HG03442 (cell line): ENCODE data around the gene KRT13.
A peak's percentile ranks its signal among the peaks of the same experiment; 100 is the strongest.
"Not testable (repeated sequence)": the region's sequence is repeated elsewhere in the genome, so short reads cannot be mapped to it uniquely, and the experiment has no call there.

ENCODE experiments used
- ATAC-seq: cut with Tn5 transposase; IDR thresholded peaks from one replicate; pipeline ENCODE4 v1.9.1; 2021; ENCODE audit warnings: mild to moderate bottlenecking, moderate library complexity; ENCODE audit not compliant: unreplicated experiment

The KRT13 gene

DNA sequence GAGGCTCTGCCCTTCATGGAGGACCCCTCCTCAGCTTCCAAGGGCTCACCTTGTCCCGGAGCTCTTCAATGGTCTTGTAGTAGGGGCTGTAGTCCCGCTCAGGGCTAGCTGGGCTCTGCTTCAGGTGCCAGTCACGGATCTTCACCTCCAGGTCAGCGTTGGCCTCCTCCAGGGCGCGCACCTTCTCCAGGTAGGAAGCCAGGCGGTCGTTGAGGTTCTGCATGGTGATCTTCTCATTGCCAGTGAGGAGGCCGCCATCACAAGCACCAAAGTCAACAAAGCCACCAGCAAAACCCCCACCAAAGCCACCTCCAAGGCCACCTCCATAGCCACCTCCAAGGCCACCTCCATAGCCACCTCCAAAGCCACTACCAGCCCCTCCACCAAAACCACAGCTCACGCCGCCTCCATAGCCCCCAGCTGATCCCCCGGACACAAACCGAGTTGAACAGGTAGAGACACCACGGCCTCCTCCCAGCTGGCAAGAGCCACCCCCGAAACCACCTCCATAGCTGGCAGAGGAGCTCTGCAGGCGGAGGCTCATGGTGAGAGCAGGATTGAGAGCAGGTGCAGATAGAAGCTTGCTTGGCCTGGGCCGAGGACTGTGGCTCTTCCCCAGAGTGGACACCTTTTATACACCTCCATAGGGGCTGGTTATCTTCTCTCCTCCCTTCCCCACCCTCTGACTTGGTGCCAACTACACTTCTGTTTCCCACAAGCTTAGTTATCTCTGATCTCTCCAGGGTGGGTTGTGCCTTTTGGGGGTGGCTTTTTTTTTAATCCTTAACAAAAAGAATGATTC lies at the start of gene KRT13:
Gene KRT13 (minus strand): TSS at position 606 of the 802 bp plus-strand sequence. CDS start 62 bp downstream, at position 544.
- no peak for ATAC-seq

DNA sequence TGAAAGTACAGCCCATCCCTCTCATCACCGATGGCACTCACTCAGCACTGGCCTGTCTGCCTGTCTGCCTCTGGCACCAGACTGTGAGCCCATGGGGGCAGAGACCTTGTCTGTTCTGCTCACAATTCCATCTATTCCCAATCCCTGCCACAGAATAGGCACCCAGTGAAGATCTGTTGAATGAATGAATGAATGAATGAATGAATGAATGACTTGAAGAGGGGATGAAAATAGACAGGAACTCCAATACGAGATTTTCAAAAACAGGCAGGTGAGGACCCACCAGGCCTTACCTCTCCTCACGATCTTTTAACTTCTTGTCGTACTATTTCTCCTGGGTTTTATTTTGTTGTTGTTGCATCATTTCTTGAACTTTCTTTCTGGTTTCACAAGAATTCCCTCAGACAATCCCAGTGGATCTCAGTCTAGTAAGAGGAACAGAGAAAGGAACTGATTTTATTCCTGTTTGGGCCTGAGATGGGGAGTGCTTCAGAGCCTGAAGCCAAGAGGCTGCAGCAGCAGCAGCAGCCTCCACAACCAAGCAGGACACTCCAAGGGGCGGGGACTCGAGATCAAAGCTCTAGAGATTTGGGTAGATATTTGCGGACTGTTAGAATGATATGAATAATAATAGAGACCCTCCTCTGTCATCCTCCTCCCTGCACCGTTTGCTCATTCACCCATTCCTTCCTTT lies 48.7 kb upstream of the KRT13 start:
- no peak for ATAC-seq

DNA sequence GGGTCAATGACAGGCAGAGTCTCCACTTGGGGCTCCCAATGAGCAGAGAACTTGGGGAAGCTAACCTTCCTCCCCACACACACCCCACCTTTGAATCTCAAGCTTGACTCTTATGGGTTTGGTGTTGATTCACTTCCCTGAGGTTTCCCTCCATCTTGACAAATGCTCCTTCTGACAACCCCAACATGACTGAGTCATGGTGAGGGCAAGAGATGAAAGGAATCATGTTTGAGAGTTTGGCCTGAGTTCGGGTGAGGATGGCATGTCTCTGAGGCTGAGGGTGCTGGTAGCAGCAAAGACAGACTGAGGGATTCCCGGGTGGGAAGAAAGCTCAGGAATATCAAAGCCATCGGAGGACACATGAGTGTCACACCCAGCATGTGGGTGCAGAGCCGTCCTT lies 47.8 kb upstream of the KRT13 start:
- ATAC-seq: no peak

DNA sequence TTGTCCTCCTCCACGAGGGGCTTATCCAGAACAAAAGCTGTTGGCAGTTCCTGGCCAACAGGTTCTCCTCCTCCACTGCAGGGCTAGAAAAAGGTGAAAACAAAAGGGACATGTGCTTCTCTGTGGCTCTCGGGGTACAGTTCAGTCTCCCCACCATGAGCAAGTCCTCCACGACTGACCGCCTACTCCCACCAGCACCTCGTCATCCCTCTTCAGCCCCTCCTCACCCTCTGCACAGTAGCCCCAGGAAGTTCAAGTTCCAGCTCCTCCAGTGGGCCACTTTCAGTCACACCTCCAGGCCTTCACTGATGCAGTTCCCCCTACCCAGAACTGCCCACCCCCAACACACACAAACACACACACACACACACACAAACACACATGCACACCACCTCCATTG lies 47.0 kb upstream of the KRT13 start:
- ATAC-seq: no peak

DNA sequence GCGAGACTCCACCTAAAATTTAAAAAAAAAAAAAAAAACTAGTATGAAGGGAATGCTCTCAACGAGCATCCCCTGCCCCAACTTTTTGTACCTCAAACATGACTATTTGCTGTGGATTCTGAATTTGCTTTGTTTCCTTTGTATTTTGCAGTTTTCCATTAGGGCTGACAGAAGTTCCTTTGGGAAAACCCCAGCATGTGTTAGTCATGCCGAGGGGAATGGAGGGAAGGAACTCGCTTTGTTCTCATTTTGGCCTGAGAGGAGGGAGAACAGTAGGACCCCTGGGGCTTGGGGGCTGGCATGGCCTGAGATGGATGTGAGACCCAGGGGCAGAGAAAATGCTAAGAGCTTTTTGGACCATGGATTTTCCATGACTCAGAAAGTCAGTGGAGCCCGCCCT lies 46.0 kb upstream of the KRT13 start:
- no peak for ATAC-seq

DNA sequence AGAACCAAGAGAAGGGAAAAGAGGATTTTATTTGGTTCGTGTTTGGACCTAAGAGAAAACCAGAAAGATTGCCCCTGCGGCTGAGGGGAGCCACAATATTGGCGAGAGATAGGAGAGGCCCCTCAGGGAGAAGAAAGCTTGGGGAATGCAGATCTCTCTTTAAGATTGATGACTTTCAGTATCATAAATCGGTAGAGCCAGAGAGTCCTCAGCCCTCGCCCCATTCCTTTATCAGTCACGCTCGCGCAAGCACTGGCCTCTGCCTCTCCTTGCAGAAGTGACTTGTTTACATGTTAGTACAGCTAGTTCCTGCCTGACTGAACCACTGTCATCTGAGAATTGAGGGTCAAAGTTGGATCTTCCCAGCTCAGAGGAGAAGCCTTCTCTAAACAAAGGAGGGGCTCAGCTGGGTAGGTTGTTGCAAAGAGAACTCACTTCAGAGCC lies 44.2 kb upstream of the KRT13 start:
- no peak for ATAC-seq

DNA sequence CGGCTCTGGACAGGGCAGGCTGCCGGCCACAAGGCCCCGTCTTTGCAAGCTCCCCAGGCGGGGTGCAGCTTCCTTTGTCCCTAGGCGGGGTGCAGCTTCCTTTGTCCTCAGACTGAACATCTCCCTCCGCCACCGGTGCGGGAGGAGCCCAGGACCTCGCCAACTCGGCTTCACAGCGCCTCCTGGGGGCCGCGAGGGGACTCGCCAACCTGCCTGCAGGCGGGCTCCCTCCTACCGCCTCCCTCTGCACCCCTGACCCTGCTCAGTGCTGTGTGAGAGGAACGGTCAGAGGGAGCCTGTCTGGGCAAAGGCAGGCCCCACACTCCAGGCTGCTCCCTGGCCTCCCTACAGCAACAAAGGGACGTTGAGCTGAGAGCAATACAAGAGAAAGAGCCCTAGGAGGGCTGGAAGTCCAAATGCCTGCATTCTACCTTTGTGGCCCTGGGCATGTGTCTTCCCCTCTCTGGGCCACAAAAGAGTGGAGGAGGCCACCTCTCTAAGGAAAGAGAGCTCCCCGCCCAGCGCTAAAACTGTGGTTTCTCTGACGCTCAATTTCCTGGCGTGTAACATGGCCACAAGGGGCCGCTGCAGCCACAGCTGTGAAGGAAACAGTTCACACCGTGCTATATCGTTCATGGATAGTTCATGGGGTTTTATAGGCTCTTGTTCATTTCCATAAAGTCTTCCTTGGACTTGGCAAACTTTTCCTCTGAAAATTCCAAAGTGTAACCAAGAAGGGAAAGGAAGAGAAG lies 43.6 kb upstream of the KRT13 start:
- peak; percentile 67 for ATAC-seq

DNA sequence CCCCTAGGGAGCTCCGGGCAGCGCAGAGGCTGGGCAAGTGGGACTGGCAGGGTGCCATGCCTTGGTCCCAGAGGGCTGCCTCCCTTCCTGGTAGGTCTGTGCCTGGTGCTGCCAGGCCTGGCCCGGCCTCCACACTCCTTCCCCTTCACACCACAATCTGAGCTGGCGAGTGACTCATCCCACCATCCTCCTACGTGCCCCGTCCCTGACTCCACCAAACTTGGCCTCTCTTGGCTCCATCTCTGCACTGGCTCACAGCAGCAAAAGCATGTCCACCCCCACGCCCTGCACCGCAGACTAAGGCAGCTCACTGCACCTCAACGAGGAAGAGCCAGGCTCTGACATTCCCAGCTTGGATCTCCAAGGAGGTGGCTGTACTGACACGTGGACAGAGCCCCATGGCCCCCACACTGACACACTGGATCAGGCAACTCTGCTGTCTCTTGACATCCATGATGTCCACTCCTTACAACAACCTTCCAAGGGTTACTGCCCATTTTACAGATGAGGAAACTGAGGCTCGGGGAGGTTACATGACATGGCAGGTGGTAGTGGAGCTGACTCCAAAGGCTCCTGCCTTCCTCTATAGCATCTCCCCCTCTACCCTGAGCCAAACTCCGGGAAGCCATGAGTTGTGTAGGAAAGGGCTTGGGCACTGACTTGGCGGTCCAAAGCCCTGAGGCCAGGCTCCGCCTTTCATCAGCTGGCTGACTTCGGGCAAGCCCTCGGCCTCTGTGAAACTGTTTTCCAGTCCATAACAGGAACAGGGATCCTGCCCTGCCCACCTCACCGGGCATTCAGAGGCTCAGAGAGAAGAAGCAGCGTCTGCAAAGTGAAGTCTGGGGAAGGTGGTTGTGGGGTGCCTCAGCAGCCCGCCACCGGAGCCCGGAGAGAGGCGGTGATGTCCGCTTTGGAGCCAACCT lies 42.8 kb upstream of the KRT13 start:
- ATAC-seq: no peak

DNA sequence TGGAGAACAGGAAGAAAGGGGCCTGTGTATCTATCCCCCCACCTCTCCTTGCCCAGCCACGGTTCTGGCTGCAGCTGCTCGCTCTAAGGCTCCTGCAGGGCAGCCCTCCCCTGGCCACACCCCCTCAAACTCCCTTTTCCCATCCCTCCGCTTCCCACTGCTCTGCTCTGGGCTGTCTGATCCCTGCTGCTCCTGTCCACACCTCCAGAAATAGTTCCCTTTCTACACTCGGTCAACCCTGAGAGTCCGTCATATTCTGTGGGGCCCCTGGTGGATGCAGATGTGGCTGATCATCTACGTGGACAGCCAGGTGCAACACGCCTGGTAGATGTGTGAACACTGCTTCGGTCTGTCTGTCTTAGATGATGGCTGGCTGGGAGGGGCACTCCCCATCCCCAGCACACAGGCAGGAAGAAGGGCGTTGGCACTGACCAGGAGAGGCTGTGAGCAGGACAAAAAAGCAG lies 42.0 kb upstream of the KRT13 start:
- ATAC-seq: no peak

DNA sequence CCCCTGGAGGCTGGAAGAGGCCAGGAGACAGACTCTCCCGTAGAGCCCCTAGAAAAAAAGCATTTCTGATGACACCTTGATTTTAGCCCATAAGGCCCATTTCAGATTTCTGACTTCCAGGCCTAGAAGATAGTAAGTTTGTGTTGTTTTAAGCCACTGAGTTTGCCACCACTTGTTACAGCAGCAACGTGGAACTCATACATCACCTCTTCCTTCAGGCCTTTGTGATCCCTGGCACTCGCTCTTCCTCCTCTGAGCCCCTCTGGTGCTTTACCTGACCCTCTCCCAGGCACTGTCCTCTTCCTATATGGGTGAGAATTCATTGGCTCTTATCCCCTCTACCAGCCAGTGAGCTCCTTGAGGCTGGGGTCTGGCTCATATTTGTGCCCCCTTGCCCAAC lies 41.4 kb upstream of the KRT13 start:
- ATAC-seq: no peak

DNA sequence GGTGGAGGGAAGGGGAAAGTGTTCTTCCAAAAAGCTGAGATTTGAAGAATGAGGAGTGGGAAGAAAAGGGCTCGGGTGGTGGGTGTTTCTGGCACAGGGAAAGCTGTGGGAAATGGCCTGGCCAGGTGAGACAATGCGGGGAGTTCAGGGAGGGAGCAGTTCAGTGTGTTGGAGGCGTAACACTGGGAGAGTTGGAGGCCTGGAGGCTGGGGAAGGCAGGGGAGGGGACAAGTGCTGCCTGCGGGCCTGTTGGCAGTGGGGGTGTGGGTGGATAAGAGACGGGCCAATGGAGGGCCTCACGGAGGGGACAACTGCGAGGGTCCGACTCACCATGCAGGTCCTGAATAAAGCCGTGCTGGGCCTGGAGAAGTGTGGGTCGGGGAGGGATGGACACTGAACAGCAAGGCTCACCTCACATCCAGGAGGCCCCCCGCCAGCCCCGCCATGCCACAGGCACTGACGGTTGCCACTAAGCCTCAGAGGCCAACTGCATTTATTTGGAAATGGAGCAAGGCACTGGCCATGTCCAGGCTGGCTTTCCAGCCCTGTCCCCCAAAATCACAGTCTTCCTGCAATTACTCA lies 40.5 kb upstream of the KRT13 start:
- no peak for ATAC-seq

DNA sequence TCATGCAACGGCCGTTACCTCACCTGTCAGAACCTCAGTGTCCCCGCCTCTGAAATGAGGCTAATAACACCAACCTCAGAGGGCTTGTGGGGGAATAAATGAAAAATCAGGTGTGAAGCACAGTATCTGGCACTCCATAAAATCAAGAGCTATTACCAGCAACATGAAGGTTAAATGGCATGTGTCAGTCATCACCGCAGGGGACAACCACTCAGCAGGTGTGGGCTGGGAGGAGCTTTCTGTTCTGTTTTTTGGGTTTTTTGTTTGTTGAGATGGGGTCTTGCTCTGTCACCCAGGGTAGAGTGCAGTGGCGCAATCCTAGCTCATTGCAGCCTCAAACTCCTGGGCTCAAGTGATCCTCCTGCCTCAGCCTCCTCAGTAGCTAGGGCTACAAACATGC lies 39.5 kb upstream of the KRT13 start:
- no peak for ATAC-seq

DNA sequence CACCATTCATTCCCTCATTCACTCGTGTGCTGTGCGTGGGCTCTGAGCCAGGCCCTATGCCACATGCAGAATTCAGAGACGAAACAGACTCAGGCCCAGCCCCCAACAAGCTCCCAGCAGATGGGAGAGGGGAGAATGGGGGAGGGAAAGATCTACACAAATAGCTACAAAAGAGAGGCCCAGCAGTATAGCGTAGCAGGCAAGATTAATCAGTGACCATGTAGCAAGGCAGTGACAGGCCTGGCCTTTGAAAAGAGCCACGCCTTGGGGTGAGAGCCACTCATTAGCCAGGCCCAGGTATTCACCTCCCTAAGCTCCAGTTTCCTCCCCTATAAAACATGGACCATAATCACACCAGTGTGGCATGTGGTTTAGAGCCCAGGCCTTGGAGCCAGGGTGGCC lies 39.1 kb upstream of the KRT13 start:
- ATAC-seq: no peak

DNA sequence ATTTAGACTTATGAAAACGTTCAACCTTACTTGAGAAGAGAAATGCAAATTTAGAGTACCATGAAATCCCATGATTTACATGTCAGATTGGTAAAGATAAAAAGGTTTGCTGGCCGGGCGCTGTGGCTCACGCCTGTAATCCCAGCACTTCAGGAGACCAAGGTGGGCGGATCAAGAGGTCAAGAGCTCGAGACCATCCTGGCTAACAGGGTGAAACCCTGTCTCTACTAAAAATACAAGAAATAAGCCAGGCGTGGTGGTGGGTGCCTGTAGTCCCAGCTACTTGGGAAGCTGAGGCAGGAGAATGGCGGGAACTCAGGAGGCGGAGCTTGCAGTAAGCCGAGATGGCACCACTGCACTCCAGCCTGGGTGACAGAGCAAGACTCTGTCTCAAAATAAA lies 37.4 kb upstream of the KRT13 start:
- ATAC-seq: not testable (repeated sequence)

DNA sequence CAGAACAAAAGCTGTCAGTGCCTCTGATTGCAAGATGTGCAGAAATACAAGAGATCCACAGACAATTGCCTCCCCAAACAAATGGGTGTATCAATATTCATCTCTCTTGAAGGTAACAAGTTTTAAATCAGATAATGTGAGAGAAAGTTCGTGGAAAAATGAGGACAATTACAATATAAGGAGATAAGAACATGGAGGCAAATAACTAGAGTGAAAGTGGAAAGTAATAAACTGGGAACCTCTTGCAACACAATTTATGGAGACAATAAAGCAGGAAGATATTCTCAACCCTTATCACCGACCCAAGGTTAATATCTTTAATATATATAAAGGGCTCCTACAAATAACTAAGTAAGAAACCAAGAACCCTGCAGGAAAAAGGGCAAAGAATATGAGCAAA lies 36.9 kb upstream of the KRT13 start:
- no peak for ATAC-seq

DNA sequence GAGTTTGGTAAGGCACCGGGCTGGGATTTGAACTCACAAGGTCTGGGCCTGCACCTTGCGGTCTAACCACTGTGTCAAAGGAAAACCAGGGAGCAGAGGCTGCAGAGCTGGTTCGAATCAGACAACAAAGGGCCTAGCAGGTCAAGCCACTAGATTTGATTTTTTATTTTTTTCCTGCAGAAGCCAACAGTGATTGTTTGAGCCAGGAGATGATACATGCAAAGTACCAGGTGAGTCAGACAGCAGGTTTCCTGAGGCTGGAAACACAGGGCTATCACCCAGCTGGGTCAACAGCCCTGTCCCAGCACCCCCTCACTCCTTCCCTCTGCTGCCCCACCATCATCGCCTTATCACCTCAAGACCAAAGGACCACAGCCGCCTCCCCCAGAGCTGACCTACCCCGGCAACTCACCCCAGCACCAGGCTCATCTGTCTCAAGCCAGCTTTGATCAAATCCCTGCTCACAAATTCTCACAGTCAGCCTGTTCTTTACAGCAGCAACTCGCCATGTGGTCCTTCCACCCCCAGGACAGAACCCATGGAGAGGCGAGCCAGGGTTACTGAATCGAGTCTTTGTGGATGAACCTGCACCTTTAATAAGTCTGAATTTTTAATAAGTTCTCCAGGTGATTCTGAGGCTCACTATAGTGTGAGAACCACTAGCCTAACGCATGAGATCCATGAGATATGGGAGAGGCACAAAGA lies 35.7 kb upstream of the KRT13 start:
- ATAC-seq: no peak

DNA sequence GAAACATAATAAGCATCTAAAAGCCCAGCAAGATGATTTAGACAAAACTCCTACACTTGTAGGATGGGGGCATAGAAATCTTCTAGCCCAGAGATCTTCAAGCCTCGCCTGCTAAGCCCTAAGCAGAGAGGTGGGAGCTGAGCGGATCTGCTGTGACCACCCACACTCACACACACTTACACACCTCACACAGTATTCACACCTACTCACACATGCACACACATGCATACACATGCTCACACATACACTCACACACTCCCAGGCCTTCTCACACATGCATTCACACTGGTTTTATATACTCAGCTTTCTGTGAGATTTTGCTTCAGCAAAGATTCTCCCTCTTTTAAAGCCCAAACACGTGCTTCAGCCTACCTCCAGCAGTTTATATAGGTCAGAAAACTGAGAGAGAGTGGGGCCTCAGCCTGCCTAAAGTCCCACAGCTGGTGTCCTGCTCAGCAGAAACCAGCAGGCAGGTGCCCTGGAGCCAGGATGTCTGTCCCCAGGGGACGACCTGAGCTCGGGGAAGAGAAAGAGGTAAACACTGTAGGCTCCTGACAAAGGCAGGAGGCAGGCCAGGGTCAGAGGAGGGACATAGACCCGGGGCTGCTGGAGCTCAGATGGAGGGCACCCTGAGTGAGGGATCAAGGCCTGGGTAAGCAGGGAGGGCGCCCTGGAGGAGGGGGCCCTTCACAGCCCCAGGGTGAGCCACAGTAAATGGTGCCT lies 34.7 kb upstream of the KRT13 start:
- no peak for ATAC-seq

DNA sequence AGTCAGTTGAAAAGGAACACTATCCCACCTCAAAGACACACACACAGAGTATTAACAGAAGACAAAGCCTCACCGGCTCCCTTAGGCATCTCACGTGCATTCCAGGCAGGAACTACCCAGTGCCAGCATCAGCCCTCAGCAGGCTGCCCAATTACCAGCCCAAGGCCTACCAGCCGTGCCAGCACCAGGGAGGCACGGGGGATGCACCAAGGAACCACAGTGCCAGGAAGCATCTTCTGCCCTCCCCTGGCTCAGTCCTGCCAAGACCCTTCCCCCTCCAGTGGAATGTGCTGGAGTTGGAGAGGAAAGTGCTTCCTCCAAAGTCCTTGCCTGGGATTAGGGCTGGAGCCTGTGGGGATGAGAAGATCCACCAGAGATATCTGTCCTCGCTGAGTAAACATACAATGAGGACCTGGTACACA lies 33.7 kb upstream of the KRT13 start:
- ATAC-seq: no peak

DNA sequence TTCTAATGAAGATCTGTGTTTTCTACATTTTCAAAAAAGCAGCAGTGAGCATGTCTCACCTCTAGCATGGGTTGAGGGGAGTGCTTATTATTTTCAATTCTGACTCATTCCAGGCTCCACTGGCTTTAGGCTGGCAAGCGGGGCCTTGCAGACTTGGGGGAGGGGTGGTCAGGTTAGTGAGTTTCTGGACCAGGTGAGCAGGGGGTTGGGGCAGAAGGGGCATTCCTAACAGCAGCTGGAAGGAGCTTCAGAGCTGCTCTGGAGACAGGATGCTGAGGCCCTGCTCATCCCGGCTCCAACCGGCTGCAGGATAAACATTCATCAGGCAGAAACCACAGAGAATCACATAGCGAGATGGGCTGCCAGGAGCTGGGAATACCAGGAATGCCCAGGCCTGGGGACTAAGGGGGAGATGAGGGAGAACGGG lies 33.2 kb upstream of the KRT13 start:
- ATAC-seq: no peak
